Measurements from ENCODE around the gene AMHR2.

- TF ChIP-seq POLR2A (IDR thresholded peaks at IDR 0.05): no peak
- TF ChIP-seq CTCF (IDR thresholded peaks at IDR 0.05): no peak
Observed at GRCh38 chr12:53462935-53463334, 39.3 kb downstream of the AMHR2 start.

All from heart left ventricle (tissue), 13 donors.